Activated T-cell treated with anti-CD3 and anti-CD28 coated beads, Interleukin-2, amount 50 U/mL, for 24 hours (primary cell): ENCODE results near the gene DPP10.

Experiments used
- DNase-seq: peaks from one replicate; pipeline ENCODE4 v3.0.0-alpha.2; 2020
- H3K27ac Mint-ChIP-seq: 2 replicates; pipeline ENCODE4 v1.8.0; 2020; ENCODE audit warnings: mild to moderate bottlenecking, mixed read lengths
- H3K27me3 Mint-ChIP-seq: 2 replicates; pipeline ENCODE4 v1.8.0; 2020; ENCODE audit warnings: mixed read lengths
- H3K36me3 Mint-ChIP-seq: 2 replicates; pipeline ENCODE4 v1.8.0; 2020; ENCODE audit warnings: low read depth, mixed read lengths
- H3K4me1 Mint-ChIP-seq: 2 replicates; pipeline ENCODE4 v1.8.0; 2020; ENCODE audit warnings: low read depth, mixed read lengths
- H3K4me3 Mint-ChIP-seq: 2 replicates; pipeline ENCODE4 v1.8.0; 2020; ENCODE audit warnings: mild to moderate bottlenecking, moderate library complexity, mixed read lengths
- H3K9me3 Mint-ChIP-seq: 2 replicates; pipeline ENCODE4 v1.8.0; 2020; ENCODE audit warnings: mixed read lengths

The DPP10 gene

DNA sequence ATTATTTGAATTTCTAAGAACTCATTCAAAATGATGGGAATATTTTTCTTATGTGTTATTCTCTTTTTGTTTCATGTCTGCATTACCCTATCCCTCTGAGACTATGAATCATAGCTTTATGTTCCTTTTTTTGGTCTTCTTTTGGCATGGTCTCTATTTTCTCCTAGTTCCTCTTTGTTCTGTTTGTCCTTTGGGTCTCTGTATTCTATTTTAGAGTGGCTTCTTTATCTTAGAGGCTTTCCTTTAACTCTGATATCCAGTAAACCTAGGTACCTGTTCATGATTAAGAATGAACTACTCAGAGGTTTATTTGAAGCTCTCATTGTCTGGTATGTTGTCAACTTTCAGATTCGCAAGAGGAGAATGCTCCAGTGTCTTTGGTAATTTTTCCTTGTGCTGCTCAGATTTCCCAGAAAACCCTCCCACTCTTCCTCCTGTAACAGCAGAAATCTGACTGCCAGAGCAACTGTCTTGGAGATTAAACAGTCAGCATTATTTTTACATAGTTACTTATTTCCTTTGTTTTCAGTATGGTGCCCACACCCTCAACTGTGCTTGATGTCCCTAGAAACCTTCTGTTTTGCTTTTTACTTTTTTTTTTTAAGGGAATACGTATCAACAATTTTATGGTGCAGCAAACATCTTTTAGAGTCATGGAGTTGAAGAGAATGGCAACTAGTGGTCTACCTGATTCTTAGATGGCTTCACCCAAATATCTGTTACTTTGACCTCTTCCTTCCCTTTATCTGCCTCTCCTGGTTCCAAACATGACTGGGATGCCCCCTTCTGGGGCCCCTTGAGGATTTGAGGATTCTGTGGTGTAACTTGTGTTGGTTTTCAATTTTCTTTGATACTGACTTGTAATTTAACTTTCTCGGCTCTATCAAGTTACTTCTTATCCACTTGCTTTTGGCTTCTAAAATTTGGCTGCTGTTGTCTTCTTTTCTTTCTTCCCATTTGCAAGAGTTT lies 92.0 kb downstream of the DPP10 start:
- Mint-ChIP-seq H3K9me3 (no peaks in the 10 kb centered on the region), H3K4me3 (no peak overlapping the region), H3K36me3 (no peaks in the 10 kb centered on the region), H3K27ac (no peak overlapping the region), H3K27me3 (peaks cover 2% of the 10 kb centered on the region), H3K4me1 (no peaks in the 10 kb centered on the region)
- no peak for DNase-seq

DNA sequence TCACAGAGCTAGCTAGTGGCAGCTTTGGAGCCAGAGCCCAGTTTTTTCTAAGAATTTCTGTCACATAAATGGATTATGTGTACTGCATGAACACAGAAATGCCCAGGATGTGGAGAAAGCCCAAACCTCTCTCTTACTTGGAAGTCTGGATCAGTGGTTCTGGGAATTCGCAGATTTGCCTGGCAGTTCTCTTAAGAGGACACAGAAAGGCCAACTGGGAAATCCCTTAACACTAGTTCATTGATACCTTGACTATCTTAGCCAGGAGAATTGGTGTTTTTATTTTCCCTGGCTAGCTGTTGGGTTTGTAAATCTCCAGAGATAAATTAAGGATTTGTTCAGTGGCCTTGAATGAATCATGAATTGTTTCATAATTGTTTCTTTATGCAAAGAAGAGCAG lies 95.3 kb downstream of the DPP10 start:
- Mint-ChIP-seq H3K9me3 (no peaks in the 10 kb centered on the region), H3K27me3 (no peaks in the 10 kb centered on the region)

DNA sequence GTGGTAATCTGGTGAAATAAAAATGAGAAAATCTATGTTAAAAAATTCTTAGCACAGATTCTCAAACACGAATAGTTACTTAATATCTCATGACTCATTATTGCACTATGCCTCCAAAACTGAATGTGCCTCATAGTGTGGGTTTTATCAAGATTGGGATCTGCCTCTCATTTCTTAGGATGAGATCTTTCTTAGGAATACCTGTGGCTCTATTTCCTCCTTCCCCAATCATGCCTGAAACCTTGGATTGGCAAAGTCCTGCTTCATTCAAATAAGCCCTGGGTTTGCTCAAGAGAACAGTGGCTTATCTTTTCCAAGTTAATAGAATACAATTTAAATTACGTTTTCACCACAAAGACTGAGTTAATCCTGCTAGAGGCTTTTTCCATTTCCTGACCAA lies 100.3 kb downstream of the DPP10 start:
- peaks cover 10% of the 10 kb centered on the region for H3K27me3 Mint-ChIP-seq
- no peaks in the 10 kb centered on the region for H3K36me3 Mint-ChIP-seq
- DNase-seq, result no peak
- H3K4me1 Mint-ChIP-seq, result no peaks in the 10 kb centered on the region
- no peaks in the 10 kb centered on the region for H3K9me3 Mint-ChIP-seq
- H3K27ac Mint-ChIP-seq, result no peak overlapping the region
- H3K4me3 Mint-ChIP-seq, result no peak overlapping the region

More for the DNA sequence above, 95.3 kb downstream of the DPP10 start:
- no peaks in the 10 kb centered on the region for H3K36me3 Mint-ChIP-seq
- H3K4me3 Mint-ChIP-seq, result no peak overlapping the region
- DNase-seq, result no peak
- H3K4me1 Mint-ChIP-seq, result no peaks in the 10 kb centered on the region
- no peak overlapping the region for H3K27ac Mint-ChIP-seq

- Mint-ChIP-seq H3K36me3 (no peaks in the 10 kb centered on the region), H3K27me3 (peaks cover 14% of the 10 kb centered on the region), H3K4me3 (no peak overlapping the region), H3K9me3 (no peaks in the 10 kb centered on the region), H3K27ac (no peak overlapping the region), H3K4me1 (no peaks in the 10 kb centered on the region)
- no peak for DNase-seq
These were observed 100.9 kb downstream of the DPP10 start for GRCh38 chr2:114543236-114543766.

GRCh38 chr2:114545052-114545451 lies 102.6 kb downstream of the DPP10 start:
- no peak overlapping the region for H3K4me3 Mint-ChIP-seq
- peaks cover 17% of the 10 kb centered on the region for H3K27me3 Mint-ChIP-seq
- DNase-seq, result no peak
- no peaks in the 10 kb centered on the region for H3K4me1 Mint-ChIP-seq
- H3K36me3 Mint-ChIP-seq, result no peaks in the 10 kb centered on the region
- H3K27ac Mint-ChIP-seq, result no peak overlapping the region
- H3K9me3 Mint-ChIP-seq, result no peaks in the 10 kb centered on the region

GRCh38 chr2:114546531-114546930 lies 104.1 kb downstream of the DPP10 start:
- Mint-ChIP-seq H3K4me3 (no peak overlapping the region), H3K9me3 (no peaks in the 10 kb centered on the region), H3K36me3 (no peaks in the 10 kb centered on the region), H3K27ac (no peak overlapping the region), H3K4me1 (no peaks in the 10 kb centered on the region), H3K27me3 (peaks cover 17% of the 10 kb centered on the region)
- DNase-seq, result no peak

DNA sequence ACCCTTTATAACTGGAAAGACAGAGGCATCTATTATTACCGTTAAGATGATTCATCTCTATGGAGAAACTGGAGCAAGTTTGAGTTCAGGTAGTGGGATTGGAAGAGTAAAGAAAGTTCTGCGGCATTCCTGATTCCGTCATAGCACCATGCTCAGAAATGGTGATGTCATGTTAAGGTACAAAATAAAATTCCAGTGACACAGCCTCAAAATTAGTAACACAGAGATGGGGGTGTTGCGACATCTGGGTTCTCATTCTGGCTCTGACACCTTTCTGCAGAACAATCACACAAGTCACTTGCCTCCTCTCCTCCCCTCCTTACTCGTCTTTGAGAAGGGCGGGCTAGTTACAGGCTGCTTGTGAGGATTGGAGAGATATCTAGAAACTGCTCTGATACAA lies 105.7 kb downstream of the DPP10 start:
- H3K27ac Mint-ChIP-seq, result no peak overlapping the region
- no peaks in the 10 kb centered on the region for H3K36me3 Mint-ChIP-seq
- peaks cover 20% of the 10 kb centered on the region for H3K27me3 Mint-ChIP-seq
- DNase-seq, result no peak
- H3K4me1 Mint-ChIP-seq, result no peaks in the 10 kb centered on the region
- no peaks in the 10 kb centered on the region for H3K9me3 Mint-ChIP-seq
- H3K4me3 Mint-ChIP-seq, result no peak overlapping the region

GRCh38 chr2:114550364-114550763 lies 107.9 kb downstream of the DPP10 start:
- Mint-ChIP-seq H3K4me1 (no peaks in the 10 kb centered on the region), H3K9me3 (no peaks in the 10 kb centered on the region), H3K36me3 (no peaks in the 10 kb centered on the region), H3K4me3 (no peak overlapping the region), H3K27me3 (peaks cover 14% of the 10 kb centered on the region), H3K27ac (no peak overlapping the region)
- DNase-seq, result no peak

DNA sequence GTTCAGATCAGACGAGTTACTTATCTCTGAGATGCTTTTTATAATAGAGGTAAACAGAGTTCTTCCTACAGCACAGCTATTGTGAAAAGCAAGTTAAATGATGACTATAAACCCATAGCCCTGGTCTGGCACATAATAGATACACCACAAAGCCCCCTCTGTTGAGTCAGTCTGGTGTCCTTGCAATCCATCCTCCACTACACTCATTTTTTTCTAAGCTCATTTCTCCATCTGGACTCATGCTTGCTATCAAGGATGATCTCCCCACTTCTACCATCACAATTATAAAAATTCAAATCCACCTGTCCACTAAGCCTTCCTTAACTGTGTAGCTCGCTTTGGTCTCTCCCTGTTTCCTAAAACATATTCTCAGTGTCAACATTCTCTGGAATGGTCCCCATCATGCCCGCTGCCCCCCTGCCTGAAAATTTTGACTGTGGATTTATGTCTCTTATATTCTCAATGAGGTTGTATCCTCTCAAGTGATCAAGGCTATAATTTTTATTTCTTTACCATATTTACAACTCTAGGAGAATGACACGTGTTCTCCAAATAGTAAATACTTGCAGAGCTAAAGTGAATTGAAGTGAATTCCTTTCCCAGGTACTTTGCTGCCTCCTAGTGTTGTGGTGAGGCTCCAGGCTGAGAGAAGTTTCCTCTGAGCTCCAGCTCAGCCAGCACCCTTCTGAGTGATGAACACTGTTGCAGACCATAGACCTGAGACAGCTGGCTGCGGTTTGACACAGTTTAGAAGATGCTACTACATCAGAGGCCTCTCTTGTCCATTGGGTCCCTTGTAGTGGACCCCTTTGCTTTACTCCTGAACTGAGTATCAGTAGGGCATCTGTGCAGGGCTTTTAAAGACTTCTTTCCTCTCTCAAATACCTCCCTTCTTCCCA lies 108.7 kb downstream of the DPP10 start:
- peaks cover 10% of the 10 kb centered on the region for H3K27me3 Mint-ChIP-seq
- no peaks in the 10 kb centered on the region for H3K4me1 Mint-ChIP-seq
- H3K4me3 Mint-ChIP-seq, result no peak overlapping the region
- no peaks in the 10 kb centered on the region for H3K9me3 Mint-ChIP-seq
- no peaks in the 10 kb centered on the region for H3K36me3 Mint-ChIP-seq
- no peak for DNase-seq
- H3K27ac Mint-ChIP-seq, result no peak overlapping the region

- peaks cover 7% of the 10 kb centered on the region for H3K27me3 Mint-ChIP-seq
- no peaks in the 10 kb centered on the region for H3K4me1 Mint-ChIP-seq
- H3K9me3 Mint-ChIP-seq, result no peaks in the 10 kb centered on the region
- H3K36me3 Mint-ChIP-seq, result no peaks in the 10 kb centered on the region
- no peak overlapping the region for H3K27ac Mint-ChIP-seq
- no peak overlapping the region for H3K4me3 Mint-ChIP-seq
- DNase-seq, result no peak
These were observed 110.6 kb downstream of the DPP10 start for GRCh38 chr2:114553027-114553426.

GRCh38 chr2:114569166-114569565 lies 126.7 kb downstream of the DPP10 start:
- DNase-seq, result no peak
- Mint-ChIP-seq H3K9me3 (no peaks in the 10 kb centered on the region), H3K4me1 (no peaks in the 10 kb centered on the region), H3K4me3 (no peak overlapping the region), H3K27me3 (no peaks in the 10 kb centered on the region), H3K36me3 (no peaks in the 10 kb centered on the region), H3K27ac (no peak overlapping the region)

GRCh38 chr2:114577657-114578056 lies 135.2 kb downstream of the DPP10 start:
- no peak overlapping the region for H3K4me3 Mint-ChIP-seq
- H3K4me1 Mint-ChIP-seq, result no peaks in the 10 kb centered on the region
- no peaks in the 10 kb centered on the region for H3K36me3 Mint-ChIP-seq
- no peaks in the 10 kb centered on the region for H3K27me3 Mint-ChIP-seq
- H3K9me3 Mint-ChIP-seq, result no peaks in the 10 kb centered on the region
- no peak for DNase-seq
- H3K27ac Mint-ChIP-seq, result no peak overlapping the region

GRCh38 chr2:114579542-114579941 lies 137.1 kb downstream of the DPP10 start:
- Mint-ChIP-seq H3K4me3 (no peak overlapping the region), H3K4me1 (no peaks in the 10 kb centered on the region)
- no peak for DNase-seq

GRCh38 chr2:114580691-114581090 lies 138.2 kb downstream of the DPP10 start:
- no peaks in the 10 kb centered on the region for H3K4me1 Mint-ChIP-seq
- no peak for DNase-seq
- no peaks in the 10 kb centered on the region for H3K36me3 Mint-ChIP-seq
- H3K9me3 Mint-ChIP-seq, result no peaks in the 10 kb centered on the region
- H3K27me3 Mint-ChIP-seq, result no peaks in the 10 kb centered on the region
- H3K4me3 Mint-ChIP-seq, result no peak overlapping the region
- H3K27ac Mint-ChIP-seq, result no peak overlapping the region

More at GRCh38 chr2:114579542-114579941, 137.1 kb downstream of the DPP10 start:
- Mint-ChIP-seq H3K27ac (no peak overlapping the region), H3K36me3 (no peaks in the 10 kb centered on the region), H3K9me3 (no peaks in the 10 kb centered on the region), H3K27me3 (no peaks in the 10 kb centered on the region)
